Fibroblast of lung (primary cell): ENCODE results near the gene ATP13A1.

Experiments
- EZH2 ChIP-seq: IDR thresholded peaks from 2 replicates; pipeline ENCODE4 v1.5.1; 2012; ENCODE audit warnings: low read length, control low read depth, mild to moderate bottlenecking; ENCODE audit errors: missing control alignments
- TF ChIP-seq, protein P1 (sequence below), 2 donors: IDR thresholded peaks in 1 of 2; conservative IDR thresholded peaks in 1 of 2; 1 replicate in 1 of 2; 2 replicates in 1 of 2; pipeline ENCODE4 v1.5.1; 2011 to 2012; ENCODE audit warnings: low read length in 2 of 2, control low read depth in 1 of 2, inconsistent platforms in 1 of 2, low read depth in 1 of 2, mild to moderate bottlenecking in 1 of 2

DNA sequence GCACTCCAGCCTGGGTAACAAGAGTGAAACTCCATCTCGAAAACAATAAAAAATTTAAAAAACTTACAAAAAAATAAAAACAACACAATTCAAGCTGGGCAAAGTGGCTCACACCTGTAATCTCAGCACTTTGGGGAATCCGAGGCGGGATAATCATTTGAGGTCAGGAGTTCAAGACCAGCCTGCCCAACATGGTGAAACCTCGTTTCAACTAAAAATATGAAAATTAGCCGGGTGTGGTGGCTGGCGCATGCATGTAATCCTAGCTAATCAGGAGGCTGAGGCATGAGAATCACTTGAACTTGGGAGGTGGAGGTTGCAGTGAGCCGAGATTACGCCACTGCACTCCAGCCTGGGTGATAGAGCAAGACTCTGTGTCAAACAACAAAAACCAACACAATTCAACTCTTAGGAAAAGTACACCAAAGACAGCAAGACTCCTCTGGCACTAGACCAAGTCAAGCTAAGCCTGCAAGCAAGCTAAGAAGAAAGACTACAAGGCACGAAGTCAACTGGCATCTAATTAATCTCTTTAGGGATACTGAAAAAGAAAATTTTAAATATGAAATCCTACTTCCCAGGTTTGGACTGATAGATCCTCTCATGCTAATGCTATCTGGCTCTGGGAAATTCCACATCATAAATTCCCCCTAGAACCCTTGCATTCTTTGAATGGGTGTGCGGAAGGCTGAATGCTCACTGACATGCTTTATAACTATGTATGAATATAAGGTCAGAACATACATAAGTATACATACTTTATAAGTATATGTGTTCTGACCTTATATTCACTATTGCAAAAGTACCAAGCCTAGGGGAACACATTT lies 52.9 kb downstream of the ATP13A1 start:
- no peak for TF ChIP-seq EZH2
- TF ChIP-seq, protein P1, sequence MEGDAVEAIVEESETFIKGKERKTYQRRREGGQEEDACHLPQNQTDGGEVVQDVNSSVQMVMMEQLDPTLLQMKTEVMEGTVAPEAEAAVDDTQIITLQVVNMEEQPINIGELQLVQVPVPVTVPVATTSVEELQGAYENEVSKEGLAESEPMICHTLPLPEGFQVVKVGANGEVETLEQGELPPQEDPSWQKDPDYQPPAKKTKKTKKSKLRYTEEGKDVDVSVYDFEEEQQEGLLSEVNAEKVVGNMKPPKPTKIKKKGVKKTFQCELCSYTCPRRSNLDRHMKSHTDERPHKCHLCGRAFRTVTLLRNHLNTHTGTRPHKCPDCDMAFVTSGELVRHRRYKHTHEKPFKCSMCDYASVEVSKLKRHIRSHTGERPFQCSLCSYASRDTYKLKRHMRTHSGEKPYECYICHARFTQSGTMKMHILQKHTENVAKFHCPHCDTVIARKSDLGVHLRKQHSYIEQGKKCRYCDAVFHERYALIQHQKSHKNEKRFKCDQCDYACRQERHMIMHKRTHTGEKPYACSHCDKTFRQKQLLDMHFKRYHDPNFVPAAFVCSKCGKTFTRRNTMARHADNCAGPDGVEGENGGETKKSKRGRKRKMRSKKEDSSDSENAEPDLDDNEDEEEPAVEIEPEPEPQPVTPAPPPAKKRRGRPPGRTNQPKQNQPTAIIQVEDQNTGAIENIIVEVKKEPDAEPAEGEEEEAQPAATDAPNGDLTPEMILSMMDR (conservative IDR thresholded peaks at IDR 0.05 in 1 of 2, IDR thresholded peaks at IDR 0.05 in 1 of 2; ENCODE audit: low read depth in 1 of 2, low read length in 2 of 2), result no peak
